Hippocampal formation (tissue), 2 donors: ENCODE measurements around the gene DHX34.

Source experiments
- DNase-seq, 2 donors: peaks; one replicate each; lab custom pipeline; 2025; lab: John Stamatoyannopoulos, UW

Gene DHX34

GRCh38 chr19:47417107-47417745 is 68.1 kb downstream of the DHX34 start:
- DNase-seq = no peak

DNA sequence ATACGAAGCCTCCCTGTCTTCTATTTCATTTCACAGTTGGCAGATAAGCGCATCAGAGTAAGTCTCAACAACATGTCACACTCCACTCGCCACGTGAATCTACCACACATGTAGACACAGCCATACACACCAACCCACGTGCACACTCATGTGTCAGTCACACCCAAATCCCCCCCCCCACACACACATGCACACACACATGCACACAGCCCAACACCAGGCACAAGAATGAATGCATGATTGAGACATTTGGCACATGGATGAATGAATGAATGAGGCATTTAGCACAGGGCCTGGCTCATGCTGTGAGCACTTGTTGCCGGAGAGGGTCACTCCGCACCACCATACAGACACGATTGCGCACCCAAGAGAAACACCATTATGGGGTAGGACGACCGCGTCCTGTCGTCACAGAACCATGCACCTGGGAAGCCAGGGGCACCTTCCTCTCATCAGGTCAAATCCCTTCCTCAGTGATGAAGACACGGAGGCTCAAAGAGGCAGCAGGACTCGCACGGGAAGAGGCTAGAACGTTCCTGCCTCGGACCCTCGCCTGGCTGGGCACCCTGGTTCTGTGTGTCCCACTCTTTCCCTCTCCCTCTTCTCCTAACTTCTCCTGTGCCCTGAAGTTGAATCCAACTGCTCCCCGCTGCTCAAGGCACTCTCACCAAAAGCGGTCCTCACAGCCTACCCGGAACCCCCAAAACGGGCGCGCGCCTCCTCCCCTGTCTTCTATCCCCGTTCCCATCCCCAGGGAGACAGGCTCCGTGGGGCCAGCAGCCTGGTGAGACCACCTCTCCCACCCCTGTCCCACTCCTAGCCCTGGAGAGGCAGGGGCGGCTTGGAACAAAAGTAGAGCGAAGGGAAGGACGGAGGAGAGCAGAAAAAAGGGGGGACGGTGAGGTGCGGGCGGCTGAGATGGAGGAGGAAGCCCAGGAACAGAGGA is 68.9 kb downstream of the DHX34 start:
- DNase-seq = no peak

DNA sequence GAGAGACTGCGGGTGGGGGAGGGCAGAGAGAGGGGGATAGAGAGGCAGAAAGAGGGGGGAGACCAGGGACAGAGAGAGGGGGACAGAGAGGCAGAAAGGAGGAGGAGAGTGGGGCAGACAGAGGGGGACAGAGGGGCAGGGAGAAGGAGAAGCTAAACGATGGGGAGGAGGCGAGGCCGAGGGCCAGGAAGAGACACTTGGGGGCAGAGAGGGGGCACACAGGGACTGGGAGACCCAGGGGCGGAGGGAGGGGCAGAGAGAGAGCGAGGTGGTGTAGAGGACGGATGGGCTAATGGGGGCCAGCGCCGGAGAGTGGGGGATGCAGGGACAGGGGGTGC is 69.5 kb downstream of the DHX34 start:
- no peak for DNase-seq

DNA sequence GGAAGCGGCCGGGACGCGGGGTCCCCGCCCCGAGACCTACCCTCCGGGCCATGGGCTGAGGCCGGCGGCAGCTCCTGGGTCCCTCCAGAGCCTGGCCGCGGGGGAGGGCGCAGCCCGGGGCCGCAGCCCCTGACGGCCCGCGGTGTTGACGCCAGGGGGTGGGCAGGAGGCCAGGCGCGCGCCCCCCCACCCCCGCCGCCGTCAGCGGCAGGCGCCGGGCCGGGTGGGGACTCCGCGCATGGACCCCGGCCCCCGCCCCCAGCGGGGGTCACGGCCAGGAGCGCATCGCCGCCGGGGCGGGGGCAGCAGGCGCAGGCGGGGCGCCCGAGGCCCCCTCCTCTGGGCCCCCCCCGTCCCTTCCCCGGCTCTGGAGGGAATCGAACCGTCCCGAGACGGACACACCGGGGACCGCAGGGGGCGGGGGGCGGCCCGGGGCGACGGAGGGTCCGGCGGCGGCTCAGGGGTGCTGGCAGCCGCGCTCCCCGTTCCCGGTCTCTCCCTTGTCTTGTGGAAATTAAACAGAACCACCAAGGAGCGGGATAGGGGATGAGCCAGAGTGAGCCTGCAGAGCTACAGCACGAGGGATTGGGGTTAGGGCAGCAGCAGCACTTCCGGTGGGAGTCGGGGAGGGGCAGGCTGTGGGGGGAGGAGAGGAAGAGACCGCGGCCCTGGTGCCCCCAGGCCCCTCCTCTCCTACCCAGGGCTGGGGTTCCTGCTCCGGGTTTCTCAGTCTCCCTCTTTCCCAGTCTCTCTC is 70.1 kb downstream of the DHX34 start, which contains the start of gene MEIS3:
TSS of gene MEIS3 (minus strand) at position 498 of the 754 bp plus-strand sequence. CDS start at position 52, 446 bp downstream.
- DNase-seq = no peak

DNA sequence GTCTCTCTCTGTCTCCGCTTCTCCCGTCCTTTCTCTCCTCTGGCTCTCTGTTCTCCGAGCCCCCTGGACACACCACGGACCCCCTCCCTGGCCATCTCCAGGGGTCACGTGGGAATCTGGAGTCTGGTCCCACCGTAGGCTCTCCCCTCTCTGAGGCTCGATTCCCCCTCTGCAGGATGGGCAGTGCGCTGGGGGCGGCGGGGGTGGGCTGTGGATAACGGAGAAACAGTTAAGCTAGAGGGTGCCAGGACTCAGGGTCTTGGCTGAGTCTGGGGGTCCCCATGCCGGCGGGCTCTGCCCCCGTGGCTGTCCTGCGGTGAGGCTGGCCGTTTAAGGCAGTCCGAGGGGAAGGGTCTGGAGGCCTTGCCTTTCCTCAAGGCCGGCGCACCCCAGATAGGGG is 70.7 kb downstream of the DHX34 start:
- DNase-seq = no peak

- DNase-seq = no peak
Measured at GRCh38 chr19:47421244-47421786, 72.2 kb downstream of the DHX34 start.

GRCh38 chr19:47421844-47422395 is 72.8 kb downstream of the DHX34 start:
- DNase-seq = no peak

DNA sequence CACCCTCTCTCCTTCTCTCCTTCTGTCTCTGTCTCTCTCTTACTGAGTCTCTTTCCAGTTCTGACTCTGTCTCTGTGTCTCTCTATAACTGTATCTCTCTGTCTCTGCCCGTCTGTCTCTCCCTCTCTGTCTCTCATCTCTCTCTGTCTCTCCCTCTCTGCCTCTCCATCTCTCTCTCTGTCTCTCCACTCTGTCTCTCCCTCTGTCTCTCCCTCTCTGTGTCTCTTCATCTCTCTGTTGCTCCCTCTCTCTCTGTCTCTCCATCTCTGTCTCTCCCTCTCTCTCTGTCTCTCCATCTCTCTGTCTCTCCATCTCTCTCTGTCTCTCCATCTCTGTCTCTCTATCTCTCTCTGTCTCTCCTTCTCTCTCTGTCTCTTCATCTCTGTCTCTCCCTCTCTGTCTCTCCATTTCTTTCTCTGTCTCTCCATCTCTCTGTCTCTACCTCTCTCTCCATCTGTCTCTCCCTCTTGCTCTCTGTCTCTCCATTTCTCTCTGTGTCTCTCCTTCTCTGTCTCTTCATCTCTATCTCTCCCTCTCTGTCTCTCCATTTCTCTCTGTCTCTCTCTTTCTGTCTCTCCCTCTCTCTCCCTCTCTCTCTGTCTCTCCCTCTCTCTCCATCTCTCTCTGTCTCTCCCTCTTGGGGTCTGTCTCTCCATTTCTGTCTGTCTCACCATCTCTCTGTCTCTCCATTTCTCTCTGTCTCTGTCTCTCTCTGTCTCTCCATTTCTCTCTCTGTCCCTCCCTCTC is 73.5 kb downstream of the DHX34 start:
- DNase-seq = no peak

- DNase-seq = no peak
Measured at GRCh38 chr19:47423203-47423882, 74.2 kb downstream of the DHX34 start.

- DNase-seq = peak in 1 of 2 donors; percentile 26
Measured at GRCh38 chr19:47427241-47428176, 78.4 kb downstream of the DHX34 start.

GRCh38 chr19:47428177-47428894 is 79.2 kb downstream of the DHX34 start:
- DNase-seq = peak; percentile 70 to 72

GRCh38 chr19:47429140-47429793 is 80.2 kb downstream of the DHX34 start:
- DNase-seq = no peak

- no peak for DNase-seq
Measured at GRCh38 chr19:47430041-47430802, 81.1 kb downstream of the DHX34 start.

DNA sequence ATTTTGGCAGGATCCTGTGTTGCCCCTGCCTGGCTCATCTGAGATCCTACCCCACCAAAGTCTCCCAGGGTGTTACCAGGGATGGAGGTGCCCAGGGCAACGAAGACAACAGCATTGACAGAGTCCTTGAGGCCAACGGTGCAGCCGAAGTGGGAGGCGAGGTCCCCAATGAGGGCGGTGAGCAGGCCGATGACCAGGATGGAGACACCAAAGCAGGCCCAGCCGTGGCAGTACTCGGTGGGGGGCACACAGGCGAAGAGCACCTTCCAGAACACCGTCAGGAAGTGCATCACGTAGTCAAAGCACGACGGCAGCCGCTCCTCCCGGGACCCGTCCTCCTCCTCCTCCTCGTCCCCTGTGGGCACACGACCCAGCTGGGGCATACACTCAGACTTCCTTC is 83.0 kb downstream of the DHX34 start:
- no peak for DNase-seq
